ENCODE results near the gene PLEKHM2. TPM values are rescaled to one million over a fixed set of nuclear protein-coding genes. Genes with fewer than 3 reads are reported as not detected.
A peak's percentile ranks its signal among the peaks of the same experiment; 100 is the strongest.

The PLEKHM2 gene
- total RNA-seq, 4 donors from 2014 or later, result 51.3 to 61.6 (median 55.2) TPM

DNA sequence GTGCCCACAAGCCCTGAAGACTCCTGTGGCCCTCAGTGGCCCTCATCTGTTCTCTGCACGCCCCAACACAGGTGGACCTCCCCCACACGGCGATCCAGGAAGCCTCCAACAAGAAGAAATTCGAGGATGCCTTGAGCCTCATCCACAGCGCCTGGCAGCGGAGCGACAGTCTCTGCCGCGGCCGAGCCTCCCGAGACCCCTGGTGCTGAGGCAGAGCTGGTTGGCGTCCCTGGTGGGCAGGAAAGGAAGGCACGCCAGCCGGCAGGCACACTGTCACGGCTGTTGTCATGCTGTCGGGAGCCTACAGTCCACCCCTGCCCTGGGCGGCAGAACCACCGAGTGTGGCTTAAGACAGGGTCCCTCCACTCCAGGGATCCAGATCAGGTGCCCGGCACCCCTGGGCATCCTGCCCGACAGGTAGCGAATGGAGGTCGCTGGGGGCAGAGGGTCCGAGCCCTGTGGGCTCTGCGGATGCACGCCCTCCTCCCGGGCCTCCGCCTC, 49.7 kb downstream of the PLEKHM2 start:
- Histone ChIP-seq H3K4me1 (peaks cover 36% of the 10 kb centered on the region), H3K27ac (no peak overlapping the region), H3K9me3 (no peaks in the 10 kb centered on the region), H3K36me3 (peaks cover 62% of the 10 kb centered on the region), H3K4me3 (no peak overlapping the region), H3K27me3 (no peaks in the 10 kb centered on the region)
- DNase-seq (ENCODE audit: low spot score in 2 of 2), result no peak
- WGBS, result 91% methylated on average over 18 of the region's 27 CpGs
- TF ChIP-seq EP300 (IDR thresholded peaks at IDR 0.05) (no peak), POLR2A (IDR thresholded peaks at IDR 0.05) (no peak), POLR2AphosphoS5 (IDR thresholded peaks at IDR 0.05) (no peak), CTCF (IDR thresholded peaks at IDR 0.05) (no peak)

- DNase-seq (ENCODE audit: low spot score in 2 of 2), result no peak
- Histone ChIP-seq H3K27me3 (no peaks in the 10 kb centered on the region), H3K9me3 (no peaks in the 10 kb centered on the region), H3K4me1 (peaks cover 36% of the 10 kb centered on the region), H3K27ac (no peak overlapping the region), H3K4me3 (no peak overlapping the region), H3K36me3 (peaks cover 56% of the 10 kb centered on the region)
- WGBS, result 80% methylated on average over 10 of the region's 13 CpGs
- no peak for TF ChIP-seq CTCF (IDR thresholded peaks at IDR 0.05)
Observed at GRCh38 chr1:15734296-15734695, 50.2 kb downstream of the PLEKHM2 start.

- H3K4me3 ChIP-seq, result no peak overlapping the region
- TF ChIP-seq POLR2AphosphoS5 (IDR thresholded peaks at IDR 0.05) (no peak), CTCF (IDR thresholded peaks at IDR 0.05) (no peak), POLR2A (IDR thresholded peaks at IDR 0.05) (no peak), EP300 (IDR thresholded peaks at IDR 0.05) (no peak)
- WGBS, result 59% methylated on average over 17 of the region's 17 CpGs
- peak overlapping the region; percentile 17 for H3K27ac ChIP-seq
- H3K27me3 ChIP-seq, result no peaks in the 10 kb centered on the region
- H3K9me3 ChIP-seq, result no peaks in the 10 kb centered on the region
- H3K36me3 ChIP-seq, result peaks cover 50% of the 10 kb centered on the region
- DNase-seq (ENCODE audit: low spot score in 2 of 2), result no peak
- peaks cover 36% of the 10 kb centered on the region for H3K4me1 ChIP-seq
Observed at GRCh38 chr1:15734901-15735300, 50.8 kb downstream of the PLEKHM2 start.

DNA sequence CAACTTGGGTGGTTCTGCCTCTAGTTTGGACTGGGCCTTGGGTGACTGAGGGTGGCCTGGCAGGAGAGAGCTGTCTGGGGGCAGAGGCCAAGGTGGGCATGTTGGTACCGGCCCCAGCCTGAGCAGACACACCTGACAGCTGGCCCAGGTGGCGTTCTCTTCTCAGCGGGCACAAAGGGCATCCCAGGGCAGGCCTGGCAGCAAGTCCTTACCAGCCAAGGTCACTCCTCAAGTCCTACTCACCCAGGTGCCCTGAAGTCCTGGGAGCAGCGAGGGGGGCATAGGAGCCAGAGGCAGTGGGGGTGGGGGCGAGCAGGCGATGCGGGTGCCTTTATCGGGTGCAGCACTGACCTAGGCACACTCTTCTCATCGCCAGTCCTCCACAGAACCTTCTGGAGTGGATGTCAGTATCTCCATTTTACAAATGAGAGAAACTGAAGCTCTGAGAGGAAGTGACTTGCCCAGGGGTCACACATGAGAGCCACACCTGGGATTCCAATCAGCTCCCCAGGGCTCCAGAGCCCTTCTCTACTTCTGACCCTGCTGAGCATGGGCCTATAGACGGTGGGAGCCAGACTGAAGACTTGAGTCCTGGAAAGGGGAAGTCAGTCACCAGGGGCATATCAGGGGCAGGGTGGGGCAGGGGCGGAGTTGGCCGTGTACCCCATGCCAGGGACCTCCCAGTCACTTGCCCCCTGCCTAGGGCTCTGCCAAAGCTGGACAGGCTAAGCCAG, 51.4 kb downstream of the PLEKHM2 start:
- no peak for TF ChIP-seq POLR2AphosphoS5 (IDR thresholded peaks at IDR 0.05)
- TF ChIP-seq CTCF (IDR thresholded peaks at IDR 0.05), result no peak
- no peak for TF ChIP-seq POLR2A (IDR thresholded peaks at IDR 0.05)
- TF ChIP-seq EP300 (IDR thresholded peaks at IDR 0.05), result no peak
- H3K27me3 ChIP-seq, result no peaks in the 10 kb centered on the region
- H3K27ac ChIP-seq, result peak overlapping the region; percentile 26
- H3K4me1 ChIP-seq, result peaks cover 36% of the 10 kb centered on the region
- peaks cover 45% of the 10 kb centered on the region for H3K36me3 ChIP-seq
- no peak overlapping the region for H3K4me3 ChIP-seq
- DNase-seq (ENCODE audit: low spot score in 2 of 2), result no peak
- H3K9me3 ChIP-seq, result no peaks in the 10 kb centered on the region
- 61% methylated on average over 11 of the region's 12 CpGs for WGBS

DNA sequence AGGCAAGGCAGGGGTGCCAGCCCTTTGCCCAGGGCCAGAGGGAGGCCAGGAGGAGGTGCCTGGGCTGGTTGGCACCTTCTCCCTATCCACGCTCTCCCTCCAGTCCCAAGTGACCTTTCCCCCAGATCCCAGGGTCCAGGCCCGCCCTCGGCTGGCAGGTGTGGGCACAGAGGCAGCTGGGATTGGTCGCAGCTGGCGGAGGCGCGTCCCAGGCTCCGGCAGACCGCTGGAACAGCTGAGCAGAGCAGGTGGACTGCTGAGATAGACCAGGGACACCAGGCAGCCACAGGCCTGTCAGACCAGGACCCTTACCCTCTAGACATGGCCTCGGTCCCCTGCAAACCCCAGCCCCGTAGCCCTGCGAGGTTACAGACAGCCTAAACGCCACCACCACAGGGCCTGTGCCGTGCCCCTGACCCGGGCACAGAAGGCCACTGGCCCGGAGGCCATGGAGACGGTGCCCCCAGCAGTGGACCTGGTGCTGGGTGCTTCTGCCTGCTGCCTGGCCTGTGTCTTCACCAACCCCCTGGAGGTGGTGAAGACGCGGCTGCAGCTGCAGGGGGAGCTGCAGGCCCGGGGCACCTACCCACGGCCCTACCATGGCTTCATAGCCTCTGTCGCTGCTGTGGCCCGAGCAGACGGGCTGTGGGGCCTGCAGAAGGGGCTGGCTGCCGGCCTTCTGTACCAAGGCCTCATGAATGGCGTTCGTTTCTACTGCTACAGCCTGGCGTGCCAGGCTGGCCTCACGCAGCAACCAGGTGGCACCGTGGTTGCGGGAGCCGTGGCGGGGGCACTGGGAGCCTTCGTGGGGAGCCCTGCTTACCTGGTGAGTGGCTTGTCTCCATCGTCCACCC, 52.1 kb downstream of the PLEKHM2 start, which contains the start of gene SLC25A34:
Gene SLC25A34 (plus strand): TSS at position 221 of the 854 bp plus-strand sequence. CDS start 228 bp downstream, at position 449.
- no peaks in the 10 kb centered on the region for H3K27me3 ChIP-seq
- TF ChIP-seq POLR2AphosphoS5 (IDR thresholded peaks at IDR 0.05) (no peak), POLR2A (IDR thresholded peaks at IDR 0.05) (no peak), CTCF (IDR thresholded peaks at IDR 0.05) (no peak), EP300 (IDR thresholded peaks at IDR 0.05) (no peak)
- H3K4me1 ChIP-seq, result peaks cover 41% of the 10 kb centered on the region
- H3K9me3 ChIP-seq, result no peaks in the 10 kb centered on the region
- WGBS, result 72% methylated on average over 17 of the region's 35 CpGs
- peak within 1 kb of the TSS; percentile 26 for H3K27ac ChIP-seq
- no peak within 1 kb of the TSS for H3K4me3 ChIP-seq
- DNase-seq (ENCODE audit: low spot score in 2 of 2), result no peak
- H3K36me3 ChIP-seq, result peaks cover 37% of the 10 kb centered on the region

Measured in suprapubic skin (tissue), 4 donors.